ENCODE results near the gene CALY.

DNA sequence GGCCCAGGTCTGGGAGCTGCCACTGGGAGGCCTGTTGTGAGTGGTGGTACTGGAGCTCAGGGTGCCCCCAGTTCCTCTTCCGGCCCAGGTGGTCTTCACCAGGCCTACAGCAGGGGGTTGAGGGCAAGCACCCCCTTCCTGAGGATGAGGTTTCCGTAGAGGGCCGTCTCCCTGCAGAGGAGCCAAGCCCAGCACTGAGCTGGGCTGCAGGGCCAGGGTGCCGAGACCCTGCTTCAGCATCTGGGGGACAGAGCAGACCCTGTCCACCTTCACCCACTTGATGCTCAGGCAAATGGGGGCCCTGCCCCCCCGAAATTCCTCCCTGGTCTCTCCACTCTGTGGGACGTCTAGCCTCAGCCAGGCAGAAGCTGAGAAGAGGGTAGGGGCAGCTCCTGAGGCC, 18.6 kb upstream of the CALY start:
- TF ChIP-seq, protein P1, sequence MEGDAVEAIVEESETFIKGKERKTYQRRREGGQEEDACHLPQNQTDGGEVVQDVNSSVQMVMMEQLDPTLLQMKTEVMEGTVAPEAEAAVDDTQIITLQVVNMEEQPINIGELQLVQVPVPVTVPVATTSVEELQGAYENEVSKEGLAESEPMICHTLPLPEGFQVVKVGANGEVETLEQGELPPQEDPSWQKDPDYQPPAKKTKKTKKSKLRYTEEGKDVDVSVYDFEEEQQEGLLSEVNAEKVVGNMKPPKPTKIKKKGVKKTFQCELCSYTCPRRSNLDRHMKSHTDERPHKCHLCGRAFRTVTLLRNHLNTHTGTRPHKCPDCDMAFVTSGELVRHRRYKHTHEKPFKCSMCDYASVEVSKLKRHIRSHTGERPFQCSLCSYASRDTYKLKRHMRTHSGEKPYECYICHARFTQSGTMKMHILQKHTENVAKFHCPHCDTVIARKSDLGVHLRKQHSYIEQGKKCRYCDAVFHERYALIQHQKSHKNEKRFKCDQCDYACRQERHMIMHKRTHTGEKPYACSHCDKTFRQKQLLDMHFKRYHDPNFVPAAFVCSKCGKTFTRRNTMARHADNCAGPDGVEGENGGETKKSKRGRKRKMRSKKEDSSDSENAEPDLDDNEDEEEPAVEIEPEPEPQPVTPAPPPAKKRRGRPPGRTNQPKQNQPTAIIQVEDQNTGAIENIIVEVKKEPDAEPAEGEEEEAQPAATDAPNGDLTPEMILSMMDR (conservative IDR thresholded peaks at IDR 0.05; ENCODE audit: low read length), result no peak
- TF ChIP-seq EZH2phosphoT487 (IDR thresholded peaks at IDR 0.05; ENCODE audit: borderline replicate concordance), result no peak

All from Loucy (cell line).